Loucy (cell line): ENCODE results near the gene OIT3.

Source experiments
- H2AFZ ChIP-seq: fragments of 200-600 bp; sonication (generic); 2 replicates; pipeline ENCODE4 v1.6.0; 2016; ENCODE audit warnings: antibody characterized with exemption, mild to moderate bottlenecking, low read length, moderate library complexity
- H3F3A ChIP-seq: fragments of 200-600 bp; 2 replicates; pipeline ENCODE4 v1.6.0; 2016; ENCODE audit warnings: antibody characterized with exemption, low read depth, mild to moderate bottlenecking
- H3K27me3 ChIP-seq: fragments of 200-600 bp; sonication (generic); 2 replicates; pipeline ENCODE4 v1.6.1; 2014; ENCODE audit warnings: low read length, mild to moderate bottlenecking; ENCODE audit not compliant: insufficient read depth, poor library complexity, severe bottlenecking
- H3K36me3 ChIP-seq: fragments of 200-600 bp; sonication (generic); 2 replicates; pipeline ENCODE4 v1.6.1; 2016; ENCODE audit warnings: low read length; ENCODE audit not compliant: insufficient read depth
- H3K4me1 ChIP-seq: fragments of 200-600 bp; sonication (generic); 2 replicates; pipeline ENCODE4 v1.5.1; 2014; ENCODE audit warnings: low read length, mild to moderate bottlenecking; ENCODE audit not compliant: insufficient read depth, poor library complexity, severe bottlenecking
- H3K4me2 ChIP-seq: fragments of 200-600 bp; sonication (generic); 2 replicates; pipeline ENCODE4 v1.6.0; 2014; ENCODE audit warnings: antibody characterized with exemption, low read length, low read depth, mild to moderate bottlenecking; ENCODE audit not compliant: poor library complexity, severe bottlenecking
- H3K4me3 ChIP-seq: fragments of 200-600 bp; sonication (generic); 2 replicates; pipeline ENCODE4 v1.5.1; 2014; ENCODE audit warnings: low read length, mild to moderate bottlenecking, mixed read lengths; ENCODE audit not compliant: poor library complexity, severe bottlenecking
- H3K79me2 ChIP-seq: fragments of 200-600 bp; sonication (generic); 2 replicates; pipeline ENCODE4 v1.6.1; 2014; ENCODE audit warnings: low read length; ENCODE audit not compliant: insufficient read depth
- H3K9ac ChIP-seq: fragments of 200-600 bp; sonication (generic); 2 replicates; pipeline ENCODE4 v1.6.0; 2014; ENCODE audit warnings: mild to moderate bottlenecking, low read depth, low read length, moderate library complexity; ENCODE audit not compliant: poor library complexity, severe bottlenecking
- H3K9me2 ChIP-seq: fragments of 200-600 bp; sonication (generic); replicated peaks from 2 replicates; pipeline ENCODE4 v1.6.1; 2016; ENCODE audit warnings: low read depth, low read length, mixed read lengths
- H3K9me3 ChIP-seq: fragments of 200-600 bp; sonication (generic); 2 replicates; pipeline ENCODE4 v1.6.1; 2014; ENCODE audit warnings: mild to moderate bottlenecking, antibody characterized with exemption, low read length, low read depth; ENCODE audit not compliant: insufficient read depth
- H4K20me1 ChIP-seq: fragments of 200-600 bp; sonication (generic); 2 replicates; pipeline ENCODE4 v1.6.0; 2014; ENCODE audit warnings: antibody characterized with exemption, low read length, mild to moderate bottlenecking; ENCODE audit not compliant: insufficient read depth, poor library complexity, severe bottlenecking
- CTCF ChIP-seq: fragments of 200-600 bp; sonication (generic); conservative IDR thresholded peaks from 2 replicates; pipeline ENCODE4 v1.5.1; 2014; ENCODE audit warnings: mild to moderate bottlenecking, antibody characterized with exemption, low read length
- EZH2phosphoT487 ChIP-seq: fragments of 200-600 bp; IDR thresholded peaks from 2 replicates; pipeline ENCODE4 v1.6.1; 2018; ENCODE audit warnings: antibody characterized with exemption, mild to moderate bottlenecking, moderate library complexity, borderline replicate concordance

OIT3 gene

GRCh38 chr10:72886621-72887020, 6.9 kb upstream of the OIT3 start:
- Histone ChIP-seq H2AFZ (no peak overlapping the region), H3K4me2 (no peak overlapping the region), H3K9me2 (no peaks in the 10 kb centered on the region), H3K4me3 (no peak overlapping the region), H4K20me1 (no peaks in the 10 kb centered on the region), H3K79me2 (no peaks in the 10 kb centered on the region), H3K27me3 (no peaks in the 10 kb centered on the region), H3K9me3 (no peaks in the 10 kb centered on the region), H3K9ac (no peak overlapping the region), H3K36me3 (peaks cover 5% of the 10 kb centered on the region; the same call in 1 of the 2 replicates), H3K4me1 (peaks cover 8% of the 10 kb centered on the region), H3F3A (no peaks in the 10 kb centered on the region)
- TF ChIP-seq EZH2phosphoT487 = no peak
- no peak for TF ChIP-seq CTCF

- H3K27me3 ChIP-seq = no peaks in the 10 kb centered on the region
- peaks cover 8% of the 10 kb centered on the region for H3K4me1 ChIP-seq
- no peak overlapping the region for H3K4me2 ChIP-seq
- no peak overlapping the region for H3K4me3 ChIP-seq
- no peaks in the 10 kb centered on the region for H3K9me3 ChIP-seq
- no peaks in the 10 kb centered on the region for H3K9me2 ChIP-seq
- peaks cover 5% of the 10 kb centered on the region; the same call in 1 of the 2 replicates for H3K36me3 ChIP-seq
- no peaks in the 10 kb centered on the region for H4K20me1 ChIP-seq
- TF ChIP-seq CTCF = no peak
- no peak for TF ChIP-seq EZH2phosphoT487
- no peak overlapping the region for H2AFZ ChIP-seq
- H3K79me2 ChIP-seq = no peaks in the 10 kb centered on the region
- no peaks in the 10 kb centered on the region for H3F3A ChIP-seq
- H3K9ac ChIP-seq = no peak overlapping the region
These were observed 6.5 kb upstream of the OIT3 start for GRCh38 chr10:72887043-72887442.

GRCh38 chr10:72888151-72888638, 5.3 kb upstream of the OIT3 start:
- peaks cover 8% of the 10 kb centered on the region for H3K4me1 ChIP-seq

More at GRCh38 chr10:72888151-72888638, 5.3 kb upstream of the OIT3 start:
- Histone ChIP-seq H3F3A (no peaks in the 10 kb centered on the region), H3K4me2 (no peak overlapping the region), H4K20me1 (no peaks in the 10 kb centered on the region), H3K9me2 (no peaks in the 10 kb centered on the region), H3K79me2 (no peaks in the 10 kb centered on the region), H3K4me3 (no peak overlapping the region), H2AFZ (no peak overlapping the region), H3K27me3 (no peaks in the 10 kb centered on the region), H3K36me3 (peaks cover 5% of the 10 kb centered on the region; the same call in 1 of the 2 replicates), H3K9me3 (no peaks in the 10 kb centered on the region), H3K9ac (no peak overlapping the region)
- no peak for TF ChIP-seq EZH2phosphoT487
- TF ChIP-seq CTCF = no peak
